HEK293 (cell line): ENCODE data around the gene NEU3.

Source experiments
- CTCF ChIP-seq: fragments of 450-650 bp; formaldehyde crosslinking; IDR thresholded peaks from 2 replicates; pipeline ENCODE4 v1.5.1; 2016; ENCODE audit warnings: missing biosample characterization, missing genetic modification characterization
- KLF1 ChIP-seq: fragments of 450-650 bp; formaldehyde crosslinking; IDR thresholded peaks from 2 replicates; pipeline ENCODE4 v1.5.1; 2016; ENCODE audit warnings: missing biosample characterization, missing genetic modification characterization
- KLF10 ChIP-seq: fragments of 450-650 bp; IDR thresholded peaks from 2 replicates; pipeline ENCODE4 v1.5.1; 2018; ENCODE audit warnings: missing biosample characterization, mild to moderate bottlenecking, missing genetic modification characterization
- PATZ1 ChIP-seq: fragments of 450-650 bp; formaldehyde crosslinking; IDR thresholded peaks from 2 replicates; pipeline ENCODE4 v1.5.1; 2016; ENCODE audit warnings: missing biosample characterization, missing genetic modification characterization
- REST ChIP-seq: fragments of 450-650 bp; formaldehyde crosslinking; IDR thresholded peaks from 2 replicates; pipeline ENCODE4 v1.5.1; 2016; ENCODE audit warnings: missing biosample characterization, missing genetic modification characterization
- SP2 ChIP-seq: fragments of 450-650 bp; formaldehyde crosslinking; IDR thresholded peaks from 2 replicates; pipeline ENCODE4 v1.5.1; 2016; ENCODE audit warnings: missing biosample characterization, missing genetic modification characterization
- YY1 ChIP-seq: fragments of 450-650 bp; formaldehyde crosslinking; IDR thresholded peaks from 2 replicates; pipeline ENCODE4 v1.5.1; 2018; ENCODE audit warnings: missing biosample characterization, missing genetic modification characterization
- ZNF266 ChIP-seq: fragments of 450-650 bp; formaldehyde crosslinking; IDR thresholded peaks from 2 replicates; pipeline ENCODE4 v1.5.1; 2016; ENCODE audit warnings: missing biosample characterization, missing genetic modification characterization, low read depth
- ZNF341 ChIP-seq: fragments of 450-650 bp; formaldehyde crosslinking; IDR thresholded peaks from 2 replicates; pipeline ENCODE4; 2016; ENCODE audit warnings: low read depth, missing biosample characterization, missing genetic modification characterization
- ZNF48 ChIP-seq: fragments of 450-650 bp; formaldehyde crosslinking; IDR thresholded peaks from 2 replicates; pipeline ENCODE4 v1.5.1; 2016; ENCODE audit warnings: missing biosample characterization, missing genetic modification characterization
- ZNF518A ChIP-seq: fragments of 450-650 bp; formaldehyde crosslinking; conservative IDR thresholded peaks from 2 replicates; pipeline ENCODE4 v1.5.1; 2016; ENCODE audit warnings: low read depth, missing biosample characterization, missing genetic modification characterization
- ZNF530 ChIP-seq: fragments of 450-650 bp; formaldehyde crosslinking; IDR thresholded peaks from 2 replicates; pipeline ENCODE4 v1.5.1; 2016; ENCODE audit warnings: low read depth, missing biosample characterization, missing genetic modification characterization
- ZNF549 ChIP-seq: fragments of 450-650 bp; IDR thresholded peaks from 2 replicates; pipeline ENCODE4 v1.5.1; 2018; ENCODE audit warnings: missing biosample characterization, missing genetic modification characterization, mild to moderate bottlenecking, inconsistent platforms, moderate library complexity
- ZNF585B ChIP-seq: fragments of 450-650 bp; formaldehyde crosslinking; IDR thresholded peaks from 2 replicates; pipeline ENCODE4 v1.5.1; 2016; ENCODE audit warnings: missing biosample characterization, missing genetic modification characterization

GRCh38 chr11:75028321-75028720 lies 39.6 kb downstream of the NEU3 start:
- TF ChIP-seq SP2 (tag by site-specific recombination) (no peak), ZNF518A (no peak), CTCF (tag by site-specific recombination) (no peak), ZNF585B (tag by site-specific recombination) (no peak), PATZ1 (tag by site-specific recombination) (no peak), ZNF48 (tag by site-specific recombination) (no peak), YY1 (tag by site-specific recombination) (no peak), KLF1 (no peak), KLF10 (tag by site-specific recombination) (no peak), ZNF266 (tag by site-specific recombination) (no peak), ZNF530 (tag by site-specific recombination) (no peak), REST (tag by site-specific recombination) (no peak), ZNF549 (tag by site-specific recombination) (no peak), ZNF341 (tag by site-specific recombination) (no peak)
